HepG2 (cell line): ENCODE measurements around the gene CLASP1. TPM values are rescaled to one million over a fixed set of nuclear protein-coding genes. Genes with fewer than 3 reads are reported as not detected.

Experiments
- ATAC-seq: fragments of 200-7000 bp; cut with Tn5 transposase; 3 replicates; pipeline ENCODE4 v1.9.1; 2020; ENCODE audit warnings: mild to moderate bottlenecking, moderate library complexity
- BruUV-seq: library from RNA; stranded (reverse); fragments of 400-500 nt; replicated peaks from 2 replicates; lab custom pipeline; 2021; lab: Mats Ljungman, UMichigan
- CTCF ChIA-PET: fragments of 300-600 bp; formaldehyde crosslinking; extraction: SDS; loops from one replicate; lab custom pipeline; 2021; ENCODE audit warnings: low total read pairs, inconsistent platforms, low intra/inter-chr PET ratio; lab: Yijun Ruan, JAX
- POLR2A ChIA-PET: fragments of 350-600 bp; sonication (Branson Sonifier 250); formaldehyde crosslinking; loops from one replicate; lab custom pipeline; 2020; ENCODE audit warnings: antibody characterized with exemption, inconsistent platforms; lab: Yijun Ruan, JAX
- DNase-seq: peaks from one replicate; pipeline ENCODE4 v3.0.0-alpha.2; 2015; ENCODE audit warnings: low spot score
- FAIRE-seq: peaks from 3 replicates; lab custom pipeline; 2011; peaks lifted over from hg19 to GRCh38; lab: Jason Lieb, UNC
- H2AFZ ChIP-seq: one replicate; pipeline ENCODE4 v1.6.1; 2011; ENCODE audit warnings: low read length, inconsistent platforms
- H3K27ac ChIP-seq: fragments of 300-600 bp; 3 replicates; pipeline ENCODE4 v1.8.0; 2011; ENCODE audit warnings: mixed run types, mild to moderate bottlenecking, mixed read lengths, low read length, inconsistent platforms; ENCODE audit not compliant: insufficient read depth; ENCODE audit errors: extremely low read length
- H3K27me3 ChIP-seq, 2 experiments: fragments of 200-600 bp in 1 of 2; 2 replicates in 1 of 2; 3 replicates in 1 of 2; pipeline versions ENCODE4 v1.6.0 to v1.8.0; 2011; ENCODE audit warnings: low read length in 2 of 2, mild to moderate bottlenecking in 2 of 2, moderate library complexity in 2 of 2, inconsistent platforms in 1 of 2; ENCODE audit not compliant: insufficient read depth in 2 of 2, control insufficient read depth in 1 of 2
- H3K36me3 ChIP-seq, 2 experiments: fragments of 200-600 bp in 1 of 2; replicated peaks in 1 of 2; 2 replicates in 1 of 2; 3 replicates in 1 of 2; pipeline versions ENCODE4 v1.5.1 to v1.8.0; 2011; ENCODE audit warnings: low read length in 2 of 2, inconsistent platforms in 1 of 2; ENCODE audit not compliant: insufficient read depth in 2 of 2, control insufficient read depth in 1 of 2
- H3K4me1 ChIP-seq: 2 replicates; pipeline ENCODE4 v1.5.1; 2012; ENCODE audit warnings: low read length, inconsistent platforms; ENCODE audit not compliant: insufficient read depth
- H3K4me2 ChIP-seq: 2 replicates; pipeline ENCODE4 v1.6.0; 2011; ENCODE audit warnings: low read depth, low read length, inconsistent platforms
- H3K4me3 ChIP-seq, 3 experiments: fragments of 200-600 bp in 1 of 3; sonication (generic), shearing (Covaris generic) in 1 of 3; replicated peaks in 1 of 3; 2 replicates each; pipeline ENCODE4 v1.5.1; 2011 to 2016; ENCODE audit warnings: low read length in 3 of 3, inconsistent platforms in 2 of 3, low read depth in 2 of 3, mild to moderate bottlenecking in 2 of 3, control low read depth in 1 of 3, mixed read lengths in 1 of 3; ENCODE audit not compliant: insufficient read depth in 1 of 3
- H3K79me2 ChIP-seq: one replicate; pipeline ENCODE4 v1.6.1; 2011; ENCODE audit warnings: low read length, inconsistent platforms; ENCODE audit not compliant: insufficient read depth
- H3K9ac ChIP-seq: 2 replicates; pipeline ENCODE4 v1.6.0; 2011; ENCODE audit warnings: mild to moderate bottlenecking, low read depth, low read length, inconsistent platforms; ENCODE audit not compliant: insufficient read depth
- H3K9me3 ChIP-seq: 2 replicates; pipeline ENCODE4 v1.5.1; 2012; ENCODE audit warnings: mild to moderate bottlenecking, low read length
- H4K20me1 ChIP-seq: 2 replicates; pipeline ENCODE4 v1.6.0; 2011; ENCODE audit warnings: inconsistent platforms, mild to moderate bottlenecking, low read length, moderate library complexity; ENCODE audit not compliant: insufficient read depth
- ATF7-NPFF ChIP-seq: sonication (generic); formaldehyde crosslinking; IDR thresholded peaks from 2 replicates; pipeline ENCODE4 v1.8.1; 2023; ENCODE audit warnings: mild to moderate bottlenecking, low read depth, missing genetic modification reagents, moderate library complexity
- ETV6 ChIP-seq: sonication (generic); formaldehyde crosslinking; conservative IDR thresholded peaks from 2 replicates; pipeline ENCODE4 v1.4.0; 2020; ENCODE audit warnings: missing genetic modification reagents
- GTF2F1 ChIP-seq: fragments of 150-350 bp; IDR thresholded peaks from 2 replicates; pipeline ENCODE4 v1.6.1; 2014; ENCODE audit warnings: low read length
- LCORL ChIP-seq, 2 experiments: fragments of 450-650 bp in 1 of 2; sonication (generic) in 1 of 2; formaldehyde crosslinking in 1 of 2; IDR thresholded peaks; 2 replicates each; pipeline versions ENCODE4 v1.5.0 to v1.6.1; 2017 to 2020; ENCODE audit warnings: antibody characterized with exemption in 1 of 2, missing genetic modification reagents in 1 of 2
- MBD4 ChIP-seq: IDR thresholded peaks from 2 replicates; pipeline ENCODE4 v1.6.1; 2012; ENCODE audit warnings: low read length, inconsistent platforms, borderline replicate concordance
- NFYB ChIP-seq: sonication (generic); formaldehyde crosslinking; IDR thresholded peaks from 2 replicates; pipeline ENCODE4 v1.4.0; 2020; ENCODE audit warnings: missing genetic modification reagents
- PAF1 ChIP-seq: IDR thresholded peaks from 2 replicates; pipeline ENCODE4 v1.6.1; 2016; ENCODE audit warnings: missing genetic modification reagents, missing compliant biosample characterization
- RFX5 ChIP-seq: IDR thresholded peaks from 2 replicates; pipeline ENCODE4 v1.6.1; 2011; ENCODE audit warnings: low read depth, low read length, improper control_type of control experiment
- SKI ChIP-seq: fragments of 450-650 bp; IDR thresholded peaks from one replicate; pipeline ENCODE4 v1.6.1; 2018; ENCODE audit warnings: mild to moderate bottlenecking; ENCODE audit not compliant: partially characterized antibody
- SRF ChIP-seq: IDR thresholded peaks from 2 replicates; pipeline ENCODE4 v1.6.1; 2011; ENCODE audit warnings: mild to moderate bottlenecking, low read depth, low read length, moderate library complexity
- TAF1 ChIP-seq: sonication (generic); formaldehyde crosslinking; IDR thresholded peaks from 2 replicates; pipeline ENCODE4 v1.4.0; 2020; ENCODE audit warnings: missing genetic modification reagents
- TEF ChIP-seq: sonication (generic); formaldehyde crosslinking; IDR thresholded peaks from 2 replicates; pipeline ENCODE4 v1.5.0; 2020; ENCODE audit warnings: missing genetic modification reagents
- ZBTB44 ChIP-seq: sonication (generic); formaldehyde crosslinking; IDR thresholded peaks from 2 replicates; pipeline ENCODE4 v1.4.0; 2020; ENCODE audit warnings: missing genetic modification reagents
- ZNF232 ChIP-seq: sonication (generic); formaldehyde crosslinking; IDR thresholded peaks from 2 replicates; pipeline ENCODE4 v1.4.0; 2020; ENCODE audit warnings: missing genetic modification reagents, borderline replicate concordance
- ZNF251 ChIP-seq: sonication (generic); formaldehyde crosslinking; IDR thresholded peaks from 2 replicates; pipeline ENCODE4 v1.9.0; 2021; ENCODE audit warnings: mild to moderate bottlenecking, missing genetic modification reagents
- ZNF253 ChIP-seq: sonication (generic); formaldehyde crosslinking; IDR thresholded peaks from 2 replicates; pipeline ENCODE4 v1.8.0; 2022; ENCODE audit warnings: mild to moderate bottlenecking, missing genetic modification reagents, borderline replicate concordance
- ZNF274 ChIP-seq: sonication (generic); formaldehyde crosslinking; IDR thresholded peaks from 2 replicates; pipeline ENCODE4 v1.5.1; 2020; ENCODE audit warnings: mild to moderate bottlenecking, missing genetic modification reagents
- ZNF577 ChIP-seq: sonication (generic); formaldehyde crosslinking; IDR thresholded peaks from 2 replicates; pipeline ENCODE4 v1.4.0; 2020; ENCODE audit warnings: mild to moderate bottlenecking, low read depth, missing genetic modification reagents, borderline replicate concordance
- ZNF724P ChIP-seq: sonication (generic); formaldehyde crosslinking; IDR thresholded peaks from 2 replicates; pipeline ENCODE4 v1.8.0; 2022; ENCODE audit warnings: missing genetic modification reagents, borderline replicate concordance
- ZNF777 ChIP-seq: sonication (generic); formaldehyde crosslinking; IDR thresholded peaks from 2 replicates; pipeline ENCODE4 v1.4.0; 2020; ENCODE audit warnings: missing genetic modification reagents
- ZNF784 ChIP-seq: sonication (generic); formaldehyde crosslinking; IDR thresholded peaks from 2 replicates; pipeline ENCODE4 v1.5.1; 2020; ENCODE audit warnings: missing genetic modification reagents, mild to moderate bottlenecking, borderline replicate concordance
- WGBS: methylation state at CpG from one replicate; pipeline ENCODE4 v1.1.6; 2017; ENCODE audit warnings: low lambda C conversion rate; 5-methylcytosine and 5-hydroxymethylcytosine counted together
- in situ Hi-C: cut with HindIII; loops from 2 replicates; pipeline ENCODE4 v1.10.0; 2017; ENCODE audit warnings: low pct_unique_long_range_greater_than_20kb; ENCODE audit not compliant: extremely low pct_ligation_motif_present
- intact Hi-C: fragments of 100-400 bp; cut with micrococcal nuclease; formaldehyde crosslinking; loops from one replicate; pipeline ENCODE4 v1.10.0; 2022; ENCODE audit not compliant: unreplicated experiment
- polyA plus RNA-seq, 8 experiments: library from polyadenylated mRNA; depleted of rRNA in 3 of 8; stranded (reverse) in 7 of 8; unstranded in 1 of 8; fragments of >200 nt; fragmentation: Illumina TruSeq in 4 of 8; extraction: Trizol in 4 of 8; gene quantifications; 2 replicates each; pipeline versions ENCODE4 v1.2.1 to v1.2.3, GENCODE V29; 2011 to 2016; ENCODE audit warnings: low read depth in 4 of 8, missing spikeins in 1 of 8, mixed read lengths in 1 of 8; ENCODE audit not compliant: insufficient read depth in 1 of 8
- total RNA-seq, 5 experiments: library from RNA; depleted of rRNA; stranded (reverse); fragments of >200 nt; fragmentation: Illumina TruSeq; extraction: Trizol; gene quantifications; 2 replicates each; pipeline ENCODE4 v1.2.3, GENCODE V29; 2016; ENCODE audit warnings: low read depth in 1 of 5
- TF ChIP-seq, protein P1 (sequence below): sonication (generic); formaldehyde crosslinking; IDR thresholded peaks from 2 replicates; pipeline ENCODE4 v1.8.1; 2023; ENCODE audit warnings: mild to moderate bottlenecking, missing genetic modification reagents, borderline replicate concordance

Gene CLASP1
- total and polyA plus RNA-seq, 2 of the 13 experiments (the other 11 are each of a cell fraction or from before 2014, with no cell fraction given), result 11.7 to 47.9 TPM

GRCh38 chr2:121455446-121455845 lies 193.8 kb downstream of the CLASP1 start (continued):
- TF ChIP-seq ZNF232 (CRISPR knock-in tag) (no peak), ZNF784 (CRISPR knock-in tag) (no peak), ATF7-NPFF (CRISPR knock-in tag) (no peak), ZBTB44 (CRISPR knock-in tag) (no peak), MBD4 (no peak), RFX5 (no peak), ZNF577 (CRISPR knock-in tag) (no peak), ZNF253 (CRISPR knock-in tag) (no peak)

DNA sequence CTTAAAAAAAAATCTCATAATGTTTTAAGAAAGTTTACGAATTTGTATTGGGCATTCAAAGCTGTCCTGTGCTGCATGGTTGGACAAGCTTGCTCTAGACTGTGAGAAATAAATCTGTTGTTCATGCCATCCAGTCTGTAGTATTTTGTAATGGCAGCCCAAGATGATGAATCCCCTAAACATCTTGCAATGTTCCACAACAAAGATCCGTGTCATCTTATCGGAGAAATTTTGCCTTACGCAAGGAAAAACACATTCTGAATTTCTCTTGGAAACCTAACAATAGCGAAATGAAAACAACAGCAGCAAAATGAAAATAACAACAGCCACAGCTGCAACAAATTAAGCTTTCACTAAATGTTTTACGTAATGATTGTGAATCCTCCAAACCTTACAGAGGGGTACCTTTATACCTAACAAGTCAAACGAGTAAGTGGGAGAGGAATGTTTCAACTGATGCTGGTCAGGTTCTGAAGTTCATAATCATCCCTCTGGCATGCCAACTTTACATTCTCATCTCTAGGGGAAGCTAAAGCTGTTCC lies 194.6 kb downstream of the CLASP1 start:
- ATAC-seq, result no peak
- Histone ChIP-seq H4K20me1 (no peaks in the 10 kb centered on the region), H3K9me3 (no peaks in the 10 kb centered on the region), H3K4me2 (no peak overlapping the region), H2AFZ (no peak overlapping the region), H3K27me3 (no peaks in the 10 kb centered on the region), H3K9ac (no peak overlapping the region), H3K79me2 (no peaks in the 10 kb centered on the region), H3K4me3 (no peak overlapping the region), H3K4me1 (no peaks in the 10 kb centered on the region), H3K27ac (no peak overlapping the region), H3K36me3 (peaks cover 21 to 66% of the 10 kb centered on the region in 2 experiments)
- ChIA-PET CTCF (no interaction called here), POLR2A (no interaction called here)
- intact Hi-C loops (no loop called here), in situ Hi-C loops (no loop called here)
- FAIRE-seq, result no peak
- no TSS peak for BruUV-seq
- no peak for TF ChIP-seq SKI
- TF ChIP-seq SRF, result no peak
- TF ChIP-seq GTF2F1, result no peak
- no peak for TF ChIP-seq PAF1 (CRISPR knock-in tag)
- no peak for TF ChIP-seq LCORL (IDR thresholded peaks at IDR 0.05)
- no peak for TF ChIP-seq LCORL (CRISPR knock-in tag; IDR thresholded peaks at IDR 0.05)
- TF ChIP-seq ZNF777 (CRISPR knock-in tag), result no peak
- TF ChIP-seq TEF (CRISPR knock-in tag), result no peak
- TF ChIP-seq ZNF724P (CRISPR knock-in tag), result no peak
- TF ChIP-seq, protein P1, sequence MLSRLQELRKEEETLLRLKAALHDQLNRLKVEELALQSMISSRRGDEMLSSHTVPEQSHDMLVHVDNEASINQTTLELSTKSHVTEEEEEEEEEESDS (CRISPR knock-in tag), result no peak
- no peak for TF ChIP-seq ZNF274 (CRISPR knock-in tag)
- no peak for TF ChIP-seq ETV6
- no peak for TF ChIP-seq NFYB (CRISPR knock-in tag)
- no peak for TF ChIP-seq TAF1 (CRISPR knock-in tag)
- TF ChIP-seq ZNF251 (CRISPR knock-in tag), result no peak
- DNase-seq, result no peak
- WGBS, result 93% methylated on average over 7 of the region's 7 CpGs
